OCI-LY1 (cell line): ENCODE data around the gene VAV3.

ENCODE experiments used
- H2AFZ ChIP-seq: fragments of 200-600 bp; sonication (generic), shearing (Covaris generic); 2 replicates; pipeline ENCODE4 v1.6.0; 2014; ENCODE audit warnings: antibody characterized with exemption, mild to moderate bottlenecking, low read length
- H3F3A ChIP-seq: fragments of 200-600 bp; sonication (generic), shearing (Covaris generic); 2 replicates; pipeline ENCODE4 v1.6.0; 2014; ENCODE audit warnings: mild to moderate bottlenecking, antibody characterized with exemption, low read length, moderate library complexity; ENCODE audit not compliant: insufficient read depth
- H3K27ac ChIP-seq: fragments of 200-600 bp; sonication (generic); 2 replicates; pipeline ENCODE4 v1.5.1; 2014; ENCODE audit warnings: low read length, mixed run types, mild to moderate bottlenecking, low read depth; ENCODE audit not compliant: poor library complexity, severe bottlenecking
- H3K27me3 ChIP-seq: fragments of 200-600 bp; sonication (generic); 2 replicates; pipeline ENCODE4 v1.6.0; 2014; ENCODE audit warnings: antibody characterized with exemption, mild to moderate bottlenecking, low read length, moderate library complexity; ENCODE audit not compliant: insufficient read depth
- H3K36me3 ChIP-seq: fragments of 200-600 bp; sonication (generic); 2 replicates; pipeline ENCODE4 v1.6.1; 2014; ENCODE audit warnings: mild to moderate bottlenecking, antibody characterized with exemption, low read length, moderate library complexity, mixed read lengths; ENCODE audit not compliant: insufficient read depth
- H3K4me1 ChIP-seq: fragments of 200-600 bp; sonication (generic); 2 replicates; pipeline ENCODE4 v1.5.1; 2014; ENCODE audit warnings: mild to moderate bottlenecking, low read length, moderate library complexity; ENCODE audit not compliant: insufficient read depth, severe bottlenecking
- H3K4me2 ChIP-seq: fragments of 200-600 bp; sonication (generic), shearing (Covaris generic); 2 replicates; pipeline ENCODE4 v1.6.1; 2014; ENCODE audit warnings: low read length
- H3K4me3 ChIP-seq: fragments of 200-600 bp; sonication (generic); 2 replicates; pipeline ENCODE4 v1.5.1; 2014; ENCODE audit warnings: low read length, low read depth, mild to moderate bottlenecking, mixed read lengths; ENCODE audit not compliant: poor library complexity, severe bottlenecking
- H3K79me2 ChIP-seq: fragments of 200-600 bp; shearing (Covaris generic); 2 replicates; pipeline ENCODE4 v1.6.1; 2016; ENCODE audit warnings: mixed run types, low read length, mixed read lengths; ENCODE audit not compliant: insufficient read depth
- H3K9ac ChIP-seq: fragments of 200-600 bp; sonication (generic), shearing (Covaris generic); 2 replicates; pipeline ENCODE4 v1.6.1; 2014; ENCODE audit warnings: mild to moderate bottlenecking, low read length, mixed read lengths
- H3K9me2 ChIP-seq: fragments of 200-600 bp; sonication (generic), shearing (Covaris generic); 2 replicates; pipeline ENCODE4 v1.6.1; 2014; ENCODE audit warnings: low read depth, mild to moderate bottlenecking, low read length, mixed read lengths
- H3K9me3 ChIP-seq: fragments of 200-600 bp; shearing (Covaris generic); 2 replicates; pipeline ENCODE4 v1.6.1; 2014; ENCODE audit warnings: low read length, mixed read lengths
- H4K20me1 ChIP-seq: fragments of 200-600 bp; sonication (generic), shearing (Covaris generic); 2 replicates; pipeline ENCODE4 v1.6.0; 2016; ENCODE audit warnings: mild to moderate bottlenecking, low read length; ENCODE audit not compliant: insufficient read depth
- EZH2 ChIP-seq: fragments of 200-600 bp; sonication (generic), shearing (Covaris generic); IDR thresholded peaks from 2 replicates; pipeline ENCODE4 v1.8.0; 2017; ENCODE audit warnings: borderline replicate concordance, mixed run types, mild to moderate bottlenecking, antibody characterized with exemption, low read length, moderate library complexity, mixed read lengths
- TF ChIP-seq, protein P1 (sequence below): fragments of 200-600 bp; sonication (generic), shearing (Covaris generic); IDR thresholded peaks from 2 replicates; pipeline ENCODE4 v1.5.1; 2017; ENCODE audit warnings: mild to moderate bottlenecking, antibody characterized with exemption, low read length, moderate library complexity, mixed read lengths

The VAV3 gene

DNA sequence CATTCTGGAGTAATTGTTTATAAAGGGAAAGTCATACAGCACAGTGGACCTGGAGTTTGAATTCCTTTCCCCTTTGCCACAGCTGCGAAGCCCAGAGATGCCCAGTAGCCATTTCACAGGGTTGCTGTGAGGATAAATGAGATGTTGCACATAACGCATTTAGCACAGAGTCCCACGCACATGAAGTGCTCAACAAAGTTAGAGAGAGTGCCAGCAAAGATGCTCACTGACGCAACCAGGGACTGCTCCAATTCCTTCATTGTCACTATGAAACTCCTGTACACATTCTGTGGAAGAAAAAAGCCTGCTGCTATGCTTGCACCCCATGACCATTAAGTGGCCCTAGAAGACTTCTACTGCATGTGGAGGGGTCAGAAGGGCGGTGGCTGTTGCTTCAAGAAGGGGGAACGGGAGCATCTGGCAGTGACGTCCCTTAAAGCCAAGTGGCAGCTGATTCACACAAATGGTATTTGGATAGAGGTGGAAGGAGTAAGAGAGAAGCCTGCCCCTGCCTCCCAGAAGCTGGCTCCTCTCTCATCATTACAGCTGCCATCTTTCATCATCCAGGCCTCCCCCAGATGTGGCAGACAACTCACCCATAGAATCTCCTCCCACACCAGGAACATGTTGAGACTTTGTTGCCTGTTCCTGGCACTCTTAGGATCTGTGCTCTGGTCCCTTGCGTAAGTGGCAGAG is 26.5 kb upstream of the VAV3 start:
- H3K4me1 ChIP-seq = no peaks in the 10 kb centered on the region
- H3K27ac ChIP-seq = no peak overlapping the region
- no peak overlapping the region for H3K9ac ChIP-seq
- H3K79me2 ChIP-seq = no peaks in the 10 kb centered on the region
- no peaks in the 10 kb centered on the region for H3K9me2 ChIP-seq
- H3K36me3 ChIP-seq = no peaks in the 10 kb centered on the region
- no peak overlapping the region for H3K4me3 ChIP-seq
- H3F3A ChIP-seq = no peaks in the 10 kb centered on the region
- H3K9me3 ChIP-seq = no peaks in the 10 kb centered on the region
- H4K20me1 ChIP-seq = no peaks in the 10 kb centered on the region
- TF ChIP-seq EZH2 = no peak
- TF ChIP-seq, protein P1, sequence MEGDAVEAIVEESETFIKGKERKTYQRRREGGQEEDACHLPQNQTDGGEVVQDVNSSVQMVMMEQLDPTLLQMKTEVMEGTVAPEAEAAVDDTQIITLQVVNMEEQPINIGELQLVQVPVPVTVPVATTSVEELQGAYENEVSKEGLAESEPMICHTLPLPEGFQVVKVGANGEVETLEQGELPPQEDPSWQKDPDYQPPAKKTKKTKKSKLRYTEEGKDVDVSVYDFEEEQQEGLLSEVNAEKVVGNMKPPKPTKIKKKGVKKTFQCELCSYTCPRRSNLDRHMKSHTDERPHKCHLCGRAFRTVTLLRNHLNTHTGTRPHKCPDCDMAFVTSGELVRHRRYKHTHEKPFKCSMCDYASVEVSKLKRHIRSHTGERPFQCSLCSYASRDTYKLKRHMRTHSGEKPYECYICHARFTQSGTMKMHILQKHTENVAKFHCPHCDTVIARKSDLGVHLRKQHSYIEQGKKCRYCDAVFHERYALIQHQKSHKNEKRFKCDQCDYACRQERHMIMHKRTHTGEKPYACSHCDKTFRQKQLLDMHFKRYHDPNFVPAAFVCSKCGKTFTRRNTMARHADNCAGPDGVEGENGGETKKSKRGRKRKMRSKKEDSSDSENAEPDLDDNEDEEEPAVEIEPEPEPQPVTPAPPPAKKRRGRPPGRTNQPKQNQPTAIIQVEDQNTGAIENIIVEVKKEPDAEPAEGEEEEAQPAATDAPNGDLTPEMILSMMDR = no peak
- no peak overlapping the region for H3K4me2 ChIP-seq
- H3K27me3 ChIP-seq = no peaks in the 10 kb centered on the region
- H2AFZ ChIP-seq = no peak overlapping the region

DNA sequence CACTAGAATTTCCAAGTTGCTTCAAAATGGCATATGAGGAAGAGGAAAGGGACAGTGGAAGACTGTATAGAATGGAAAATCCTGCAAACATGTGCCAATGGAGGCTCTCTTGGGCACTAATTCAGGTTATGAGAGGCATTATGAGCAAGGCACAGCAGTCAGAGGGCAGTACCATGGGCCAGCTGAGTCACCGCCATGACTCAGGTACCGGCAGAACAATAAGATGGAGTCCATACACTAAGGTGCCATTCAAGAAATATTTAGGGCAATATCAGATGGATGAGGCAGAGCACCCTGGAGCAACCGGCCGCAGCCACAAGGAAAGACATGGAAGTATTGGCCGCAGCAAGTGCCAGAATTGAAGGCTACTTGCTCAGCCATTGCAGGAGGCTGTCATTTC is 25.6 kb upstream of the VAV3 start:
- Histone ChIP-seq H3K4me3 (no peak overlapping the region), H3K36me3 (no peaks in the 10 kb centered on the region), H2AFZ (no peak overlapping the region), H3K27me3 (no peaks in the 10 kb centered on the region), H3K9me2 (no peaks in the 10 kb centered on the region), H4K20me1 (no peaks in the 10 kb centered on the region), H3K9ac (no peak overlapping the region), H3K79me2 (no peaks in the 10 kb centered on the region), H3K9me3 (no peaks in the 10 kb centered on the region), H3K4me2 (no peak overlapping the region), H3K27ac (no peak overlapping the region), H3K4me1 (no peaks in the 10 kb centered on the region), H3F3A (no peaks in the 10 kb centered on the region)
- no peak for TF ChIP-seq EZH2
- TF ChIP-seq, protein P1 = no peak

DNA sequence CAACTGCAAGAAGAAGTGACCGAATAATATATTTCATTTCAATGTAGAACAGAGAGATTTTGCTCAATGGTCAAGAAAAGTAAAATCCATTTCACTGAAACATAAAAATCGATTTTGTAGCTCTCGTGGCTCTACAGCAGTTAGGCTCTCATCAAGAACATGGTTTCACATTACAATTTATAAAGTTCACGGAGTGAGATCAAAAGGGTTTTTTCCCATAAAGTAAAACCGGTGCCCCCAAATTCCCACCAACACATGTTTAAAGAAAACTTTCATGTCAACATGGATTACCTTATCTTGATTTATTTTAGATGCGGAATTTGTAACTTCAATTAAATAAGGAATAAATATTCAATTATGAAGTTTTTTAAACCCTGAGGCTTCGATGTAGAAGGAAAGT is 16.3 kb upstream of the VAV3 start:
- Histone ChIP-seq H3K9me2 (no peaks in the 10 kb centered on the region), H4K20me1 (no peaks in the 10 kb centered on the region)

More for the DNA sequence above, 16.3 kb upstream of the VAV3 start:
- TF ChIP-seq, protein P1 = no peak
- H3K4me1 ChIP-seq = no peaks in the 10 kb centered on the region
- no peak overlapping the region for H3K4me2 ChIP-seq
- no peaks in the 10 kb centered on the region for H3K9me3 ChIP-seq
- no peaks in the 10 kb centered on the region for H3K36me3 ChIP-seq
- H3K27ac ChIP-seq = no peak overlapping the region
- no peak overlapping the region for H3K9ac ChIP-seq
- H3F3A ChIP-seq = no peaks in the 10 kb centered on the region
- H3K27me3 ChIP-seq = no peaks in the 10 kb centered on the region
- no peak overlapping the region for H2AFZ ChIP-seq
- no peaks in the 10 kb centered on the region for H3K79me2 ChIP-seq
- no peak overlapping the region for H3K4me3 ChIP-seq
